ENCODE measurements around the gene PLEKHA3. TPM values are rescaled to one million over a fixed set of nuclear protein-coding genes. Genes with fewer than 3 reads are reported as not detected.
"Not testable (repeated sequence)": the region's sequence is repeated elsewhere in the genome, so short reads cannot be mapped to it uniquely, and the experiment has no call there.

PLEKHA3 gene
- total RNA-seq, 1 experiment from 2014 or later = 12.4 TPM

GRCh38 chr2:178510384-178510783 lies 30.1 kb downstream of the PLEKHA3 start:
- no peak for DNase-seq (ENCODE audit: low read depth, low spot score)
- in situ Hi-C loops (cut with HindIII; ENCODE audit: low pct_unique_long_range_greater_than_20kb, low sequenced_read_pairs) = no loop called here

GRCh38 chr2:178512484-178512883 lies 32.2 kb downstream of the PLEKHA3 start:
- DNase-seq (ENCODE audit: low read depth, low spot score) = no peak
- in situ Hi-C loops (cut with HindIII; ENCODE audit: low pct_unique_long_range_greater_than_20kb, low sequenced_read_pairs) = no loop called here

GRCh38 chr2:178513876-178514275 lies 33.6 kb downstream of the PLEKHA3 start:
- in situ Hi-C loops (cut with HindIII; ENCODE audit: low pct_unique_long_range_greater_than_20kb, low sequenced_read_pairs) = no loop called here
- DNase-seq (ENCODE audit: low read depth, low spot score) = no peak

GRCh38 chr2:178514664-178515063 lies 34.4 kb downstream of the PLEKHA3 start:
- in situ Hi-C loops (cut with HindIII; ENCODE audit: low pct_unique_long_range_greater_than_20kb, low sequenced_read_pairs) = no loop called here
- DNase-seq (ENCODE audit: low read depth, low spot score) = no peak

GRCh38 chr2:178517496-178517895 lies 37.2 kb downstream of the PLEKHA3 start:
- DNase-seq (ENCODE audit: low read depth, low spot score) = no peak
- in situ Hi-C loops (cut with HindIII; ENCODE audit: low pct_unique_long_range_greater_than_20kb, low sequenced_read_pairs) = no loop called here

GRCh38 chr2:178521304-178522150 lies 41.3 kb downstream of the PLEKHA3 start:
- in situ Hi-C loops (cut with HindIII; ENCODE audit: low pct_unique_long_range_greater_than_20kb, low sequenced_read_pairs) = no loop called here
- no peak for DNase-seq (ENCODE audit: low read depth, low spot score)

- in situ Hi-C loops (cut with HindIII; ENCODE audit: low pct_unique_long_range_greater_than_20kb, low sequenced_read_pairs) = no loop called here
- peak; percentile 91 for DNase-seq (ENCODE audit: low read depth, low spot score)
Measured at GRCh38 chr2:178522950-178523595, 42.8 kb downstream of the PLEKHA3 start.

- in situ Hi-C loops (cut with HindIII; ENCODE audit: low pct_unique_long_range_greater_than_20kb, low sequenced_read_pairs) = no loop called here
Measured at GRCh38 chr2:178523596-178524134, 43.4 kb downstream of the PLEKHA3 start.

GRCh38 chr2:178525010-178525409 lies 44.8 kb downstream of the PLEKHA3 start:
- in situ Hi-C loops (cut with HindIII; ENCODE audit: low pct_unique_long_range_greater_than_20kb, low sequenced_read_pairs) = not testable (repeated sequence)

More at GRCh38 chr2:178523596-178524134, 43.4 kb downstream of the PLEKHA3 start:
- no peak for DNase-seq (ENCODE audit: low read depth, low spot score)

GRCh38 chr2:178525460-178525859 lies 45.2 kb downstream of the PLEKHA3 start:
- DNase-seq (ENCODE audit: low read depth, low spot score); in situ Hi-C loops (cut with HindIII; ENCODE audit: low pct_unique_long_range_greater_than_20kb, low sequenced_read_pairs): not testable (repeated sequence)

More at GRCh38 chr2:178525010-178525409, 44.8 kb downstream of the PLEKHA3 start:
- DNase-seq (ENCODE audit: low read depth, low spot score) = not testable (repeated sequence)

- in situ Hi-C loops (cut with HindIII; ENCODE audit: low pct_unique_long_range_greater_than_20kb, low sequenced_read_pairs) = no loop called here
- DNase-seq (ENCODE audit: low read depth, low spot score) = no peak
Measured at GRCh38 chr2:178526256-178526655, 46.0 kb downstream of the PLEKHA3 start.

GRCh38 chr2:178527592-178527991 lies 47.3 kb downstream of the PLEKHA3 start:
- in situ Hi-C loops (cut with HindIII; ENCODE audit: low pct_unique_long_range_greater_than_20kb, low sequenced_read_pairs) = no loop called here

GRCh38 chr2:178528647-178529046 lies 48.4 kb downstream of the PLEKHA3 start:
- in situ Hi-C loops (cut with HindIII; ENCODE audit: low pct_unique_long_range_greater_than_20kb, low sequenced_read_pairs) = no loop called here
- DNase-seq (ENCODE audit: low read depth, low spot score) = no peak

More at GRCh38 chr2:178527592-178527991, 47.3 kb downstream of the PLEKHA3 start:
- no peak for DNase-seq (ENCODE audit: low read depth, low spot score)

GRCh38 chr2:178529194-178529593 lies 48.9 kb downstream of the PLEKHA3 start:
- DNase-seq (ENCODE audit: low read depth, low spot score) = no peak
- in situ Hi-C loops (cut with HindIII; ENCODE audit: low pct_unique_long_range_greater_than_20kb, low sequenced_read_pairs) = no loop called here

GRCh38 chr2:178530131-178530530 lies 49.9 kb downstream of the PLEKHA3 start:
- in situ Hi-C loops (cut with HindIII; ENCODE audit: low pct_unique_long_range_greater_than_20kb, low sequenced_read_pairs) = no loop called here
- no peak for DNase-seq (ENCODE audit: low read depth, low spot score)

GRCh38 chr2:178530625-178531142 lies 50.4 kb downstream of the PLEKHA3 start:
- in situ Hi-C loops (cut with HindIII; ENCODE audit: low pct_unique_long_range_greater_than_20kb, low sequenced_read_pairs) = no loop called here
- no peak for DNase-seq (ENCODE audit: low read depth, low spot score)

GRCh38 chr2:178531168-178531567 lies 50.9 kb downstream of the PLEKHA3 start:
- no peak for DNase-seq (ENCODE audit: low read depth, low spot score)
- in situ Hi-C loops (cut with HindIII; ENCODE audit: low pct_unique_long_range_greater_than_20kb, low sequenced_read_pairs) = no loop called here

- DNase-seq (ENCODE audit: low read depth, low spot score) = no peak
- in situ Hi-C loops (cut with HindIII; ENCODE audit: low pct_unique_long_range_greater_than_20kb, low sequenced_read_pairs) = no loop called here
Measured at GRCh38 chr2:178536037-178536436, 55.8 kb downstream of the PLEKHA3 start.

Measured in SK-MEL-5 (cell line).